T-helper 1 cell treated with Interleukin-12 subunit alpha and Interleukin-12 subunit beta and Interleukin-4 antibody, amounts not matched to agents 30 ng/mL and 1 ng/mL, for 36 hours (primary cell): ENCODE data around the gene QSOX2. TPM values are rescaled to one million over a fixed set of nuclear protein-coding genes. Genes with fewer than 3 reads are reported as not detected.

Experiments used
- intact Hi-C: fragments of 100-400 bp; cut with micrococcal nuclease; formaldehyde crosslinking; loops from one replicate; pipeline ENCODE4 v1.15.1; 2024
- total RNA-seq: library from RNA; stranded (reverse); gene quantifications from 2 replicates; pipeline ENCODE4 v1.2.3, GENCODE V29; 2022

QSOX2 gene
- total RNA-seq, 1 donor from 2014 or later = 16.0 TPM

- intact Hi-C loops = loop anchor here (5.0 kb wide), 1 partner anchor 35 kb away; the partner anchor contains the start of gene QSOX2
These were observed 36.8 kb upstream of the QSOX2 start for GRCh38 chr9:136282272-136282861.

GRCh38 chr9:136281421-136282271 is 36.0 kb upstream of the QSOX2 start:
- intact Hi-C loops = loop anchor here (5.0 kb wide), 1 partner anchor 34 kb away; the partner anchor contains the start of gene QSOX2

GRCh38 chr9:136280535-136281315 is 35.1 kb upstream of the QSOX2 start:
- intact Hi-C loops = loop anchor here (5.0 kb wide), 1 partner anchor 33 kb away; the partner anchor contains the start of gene QSOX2

GRCh38 chr9:136279471-136279870 is 33.9 kb upstream of the QSOX2 start:
- intact Hi-C loops = no loop called here

DNA sequence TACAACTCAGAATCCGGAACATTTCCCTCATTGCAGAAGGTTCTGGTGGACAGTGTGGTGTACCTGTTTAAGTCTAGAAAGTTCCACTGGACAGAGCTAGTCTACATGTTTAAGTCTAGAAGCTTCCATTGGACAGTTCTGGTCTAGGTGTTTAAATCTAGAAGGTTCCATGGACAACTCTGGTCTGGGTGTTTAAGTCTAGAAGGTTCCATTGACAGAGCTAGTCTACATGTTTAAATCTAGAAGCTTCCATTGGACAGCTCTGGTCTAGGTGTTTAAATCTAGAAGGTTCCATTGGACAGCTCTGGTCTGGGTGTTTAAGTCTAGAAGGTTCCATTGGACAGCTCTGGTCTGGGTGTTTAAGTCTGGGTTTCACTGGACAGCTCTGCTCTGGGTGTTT is 33.3 kb upstream of the QSOX2 start:
- intact Hi-C loops = no loop called here

DNA sequence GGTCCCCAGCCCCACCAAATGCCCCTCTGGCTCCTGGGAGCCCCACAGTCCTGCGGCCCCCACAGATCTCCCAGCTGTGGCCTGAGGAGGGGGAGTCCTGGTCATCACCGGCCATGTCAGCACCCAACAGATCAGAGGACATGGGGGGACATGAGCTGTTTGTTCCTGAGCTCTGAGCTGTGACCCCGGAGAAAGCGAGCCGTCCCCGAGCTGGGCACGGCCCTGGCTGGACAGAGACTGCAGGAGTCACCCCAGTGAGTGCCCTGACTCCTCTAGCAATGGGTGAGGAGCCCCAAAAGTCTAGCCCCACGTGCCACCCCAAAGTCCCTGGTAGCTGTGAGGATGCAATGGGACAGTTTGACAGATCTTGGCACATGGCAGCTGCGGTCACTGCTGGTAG is 32.6 kb upstream of the QSOX2 start:
- intact Hi-C loops = no loop called here

DNA sequence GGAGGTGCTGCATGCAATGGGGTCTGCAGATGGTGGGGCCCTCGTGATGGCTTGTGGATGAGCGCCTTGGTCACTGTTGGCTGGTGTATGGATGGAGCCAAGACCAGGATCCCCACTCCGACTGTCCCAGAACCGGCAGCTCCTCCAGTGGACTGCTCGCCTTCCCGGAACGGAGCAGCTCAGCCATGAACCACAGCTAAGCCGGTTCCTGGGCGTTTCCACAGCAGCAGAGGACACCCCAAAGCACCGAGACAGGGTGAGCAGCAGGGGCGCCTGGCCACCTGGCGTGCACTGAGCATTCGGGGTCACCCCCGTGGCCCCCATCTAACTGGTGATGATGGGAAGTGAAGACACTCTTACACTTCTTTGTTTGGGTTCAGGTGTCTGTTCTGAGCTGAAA is 32.1 kb upstream of the QSOX2 start:
- intact Hi-C loops = no loop called here

GRCh38 chr9:136276716-136277115 is 31.1 kb upstream of the QSOX2 start:
- intact Hi-C loops = no loop called here

DNA sequence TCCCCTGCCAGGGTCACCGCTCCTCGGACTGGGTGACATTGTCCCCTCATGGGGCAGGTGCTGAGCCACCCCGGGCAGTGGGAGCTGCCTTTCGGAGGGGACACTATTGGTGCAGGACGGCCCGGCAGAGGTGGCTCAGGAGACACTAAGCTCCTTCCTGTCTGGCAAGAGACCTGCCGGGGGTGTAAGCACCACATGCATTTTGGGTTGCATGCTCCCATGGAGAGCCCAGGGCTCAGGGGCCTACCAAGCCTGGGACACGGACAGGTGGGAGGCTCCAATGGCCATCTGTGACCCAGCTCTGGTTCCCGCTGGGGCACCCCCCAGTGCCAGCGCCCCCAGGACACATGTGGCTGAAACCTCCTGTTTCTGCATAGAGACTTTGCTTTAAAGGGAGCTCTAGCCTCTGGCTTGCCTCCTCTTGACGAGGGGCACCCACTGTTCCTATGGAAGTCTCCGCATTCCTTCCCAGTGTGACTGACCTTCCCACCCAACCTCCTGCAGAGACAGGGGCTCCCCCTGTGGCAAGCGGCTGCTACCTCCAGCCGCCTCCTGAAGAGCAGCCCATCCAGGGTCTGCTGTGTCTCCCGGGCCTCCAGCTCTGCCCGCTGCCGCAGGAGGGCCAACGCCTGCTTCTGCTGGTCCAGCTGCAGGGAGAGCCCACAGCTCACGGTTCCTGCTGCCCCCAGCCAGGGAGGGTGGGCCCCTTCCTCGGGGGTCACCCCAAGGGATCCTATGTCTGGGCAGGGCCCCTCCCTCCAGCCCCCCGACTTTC is 30.2 kb upstream of the QSOX2 start:
- intact Hi-C loops = no loop called here

- intact Hi-C loops = no loop called here
These were observed 29.4 kb upstream of the QSOX2 start for GRCh38 chr9:136274786-136275654.

DNA sequence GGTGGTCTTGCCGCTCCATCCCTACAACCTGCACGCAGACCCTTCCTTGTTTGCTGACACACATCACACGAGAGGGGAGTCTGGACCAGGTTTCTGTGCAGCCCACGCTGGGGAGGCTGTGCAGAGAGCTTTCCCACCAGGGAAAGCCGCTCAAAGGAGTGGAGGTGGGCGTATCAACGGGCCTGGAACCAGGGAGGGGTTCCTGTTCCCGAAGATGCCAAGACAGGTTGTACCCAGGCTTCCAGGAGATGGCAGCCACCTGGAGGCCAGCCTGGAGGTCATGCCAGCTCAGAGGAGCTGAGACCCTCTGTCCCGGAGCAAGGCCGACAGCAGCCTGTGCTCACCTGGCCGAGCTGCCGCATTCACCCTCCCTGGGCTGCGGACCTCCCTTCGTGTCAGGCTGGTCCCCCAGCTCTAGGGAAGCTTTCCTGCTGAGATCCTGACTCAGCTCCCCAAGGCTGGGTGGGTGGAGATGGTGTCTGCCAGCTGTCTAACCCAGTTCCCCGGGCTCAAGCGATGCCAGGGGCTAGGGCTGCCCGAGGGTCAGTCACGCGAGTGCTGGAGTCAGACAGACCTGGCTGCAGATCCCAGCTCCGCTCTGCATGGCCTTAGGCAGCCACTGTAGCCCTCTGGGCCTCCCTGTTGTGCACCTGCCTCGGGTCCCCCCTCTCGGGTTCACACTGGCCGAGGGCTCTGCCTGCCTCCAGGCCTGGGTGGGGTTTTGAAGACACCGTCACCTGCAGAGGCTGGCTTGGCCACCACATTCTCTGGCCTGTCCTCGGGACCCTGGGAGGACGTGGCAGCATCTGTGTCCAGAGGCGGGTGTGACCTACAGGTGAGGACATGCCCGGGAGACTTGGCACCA is 28.5 kb upstream of the QSOX2 start:
- intact Hi-C loops = no loop called here

DNA sequence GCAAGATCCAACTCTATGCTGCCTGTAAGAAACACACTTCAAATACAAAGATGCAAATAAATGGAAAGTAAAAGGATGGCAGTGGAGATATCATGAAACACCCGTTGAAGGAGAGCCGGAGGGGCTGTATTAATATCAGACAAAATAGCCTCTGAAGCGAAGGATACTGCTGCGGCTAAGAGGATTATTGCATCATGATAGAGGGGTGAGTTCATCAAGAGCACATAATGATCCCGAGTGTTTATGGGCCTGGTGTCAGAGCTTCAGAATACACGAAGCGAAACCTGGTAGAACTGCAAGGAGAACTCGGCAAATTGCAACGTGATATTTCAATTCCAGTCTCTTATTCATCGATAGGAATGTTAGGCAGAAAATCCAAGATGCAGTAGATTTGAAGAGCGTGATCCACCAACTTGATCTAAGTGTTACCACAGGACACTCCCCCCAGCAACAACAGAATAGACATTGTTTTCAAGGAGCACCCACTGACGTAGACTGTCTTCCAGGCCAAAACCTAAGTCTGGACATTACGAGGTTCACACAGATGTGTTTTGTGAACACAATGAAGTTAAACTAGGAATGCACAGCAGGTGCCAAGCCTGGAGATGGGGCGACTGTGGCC is 27.7 kb upstream of the QSOX2 start:
- intact Hi-C loops = no loop called here

GRCh38 chr9:136270173-136270705 is 24.6 kb upstream of the QSOX2 start:
- intact Hi-C loops = no loop called here

- intact Hi-C loops = loop anchor here (10.0 kb wide), 1 partner anchor 266 kb away; no protein-coding TSS in a partner anchor
These were observed 23.1 kb upstream of the QSOX2 start for GRCh38 chr9:136268735-136269134.

- intact Hi-C loops = loop anchor here (10.0 kb wide), 1 partner anchor 266 kb away; no protein-coding TSS in a partner anchor
These were observed 22.7 kb upstream of the QSOX2 start for GRCh38 chr9:136268318-136268717.

DNA sequence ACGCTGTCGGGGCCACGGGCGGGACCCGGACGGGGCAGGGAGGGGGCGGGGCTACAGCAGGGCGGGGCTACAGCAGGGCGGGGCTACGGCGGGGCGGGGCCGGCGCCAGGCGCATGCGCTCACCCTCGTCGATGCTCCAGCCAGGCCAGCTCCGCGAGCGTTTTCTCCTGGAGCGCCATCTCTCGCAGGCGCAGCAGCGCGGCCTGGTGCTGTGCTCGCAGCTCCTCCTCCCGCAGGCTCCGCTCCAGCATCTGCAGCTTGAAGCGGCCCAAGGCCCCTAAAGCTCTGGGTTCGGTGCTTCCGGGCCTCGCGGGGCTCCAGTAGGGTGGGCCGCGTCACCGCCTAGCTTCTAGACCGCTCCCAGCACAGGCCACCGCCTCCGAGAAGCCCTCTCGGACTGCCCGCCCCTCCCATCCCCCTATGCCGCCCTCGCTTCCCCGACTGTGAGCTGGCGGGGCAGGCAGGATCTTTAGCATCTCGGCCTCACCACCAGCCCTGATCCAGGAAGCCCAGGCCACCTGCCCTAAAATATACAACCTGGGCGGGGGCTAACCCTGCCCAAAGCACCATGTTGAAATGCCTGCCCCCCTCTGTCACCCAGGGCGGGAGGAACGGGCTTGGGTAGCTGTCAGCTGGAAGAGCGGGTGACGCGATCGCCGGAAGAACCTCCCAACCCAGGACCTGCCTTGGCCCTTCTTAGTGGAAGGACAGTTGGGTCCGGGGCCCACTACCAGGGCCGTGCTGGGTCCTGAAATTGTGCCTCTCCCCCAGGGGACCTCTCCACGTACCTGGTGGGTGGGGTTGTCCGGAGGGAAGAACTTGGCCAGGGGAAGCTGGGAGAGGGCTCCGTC is 21.9 kb upstream of the QSOX2 start:
- intact Hi-C loops = loop anchor here (1.0 to 10.0 kb wide), 9 partner anchors 22 to 360 kb away; partner anchors contain the start of genes CAMSAP1, DNLZ, QSOX2 and SEC16A

GRCh38 chr9:136266641-136267040 is 21.0 kb upstream of the QSOX2 start:
- intact Hi-C loops = loop anchor here (1.0 to 10.0 kb wide), 9 partner anchors 21 to 359 kb away; partner anchors contain the start of genes CAMSAP1, DNLZ, QSOX2 and SEC16A
